Ectodermal cell (in vitro differentiated cells): Measurements from ENCODE around the gene DNAJB5.
"Not testable (repeated sequence)": the region's sequence is repeated elsewhere in the genome, so short reads cannot be mapped to it uniquely, and the experiment has no call there.

Experiments
- H3K27ac ChIP-seq: 2 replicates; pipeline ENCODE4 v1.7.0; 2013; ENCODE audit warnings: mild to moderate bottlenecking, low read depth, low read length; ENCODE audit not compliant: insufficient read depth, poor library complexity, severe bottlenecking
- H3K27me3 ChIP-seq: 2 replicates; pipeline ENCODE4 v1.7.0; 2013; ENCODE audit warnings: mild to moderate bottlenecking, low read length; ENCODE audit not compliant: insufficient read depth, control insufficient read depth, poor library complexity, severe bottlenecking
- H3K36me3 ChIP-seq: one replicate; pipeline ENCODE4 v1.7.0; 2013; ENCODE audit warnings: low read length; ENCODE audit not compliant: control insufficient read depth, insufficient read depth
- H3K4me1 ChIP-seq: one replicate; pipeline ENCODE4 v1.7.0; 2013; ENCODE audit warnings: low read length; ENCODE audit not compliant: control insufficient read depth, insufficient read depth
- H3K4me3 ChIP-seq: 2 replicates; pipeline ENCODE4 v1.7.0; 2013; ENCODE audit warnings: low read depth, low read length, control low read depth; ENCODE audit not compliant: insufficient read depth
- H3K9me3 ChIP-seq: 2 replicates; pipeline ENCODE4 v1.7.0; 2013; ENCODE audit warnings: mild to moderate bottlenecking, low read length, moderate library complexity; ENCODE audit not compliant: control insufficient read depth
- WGBS, 2 experiments: methylation state at CpG; one replicate each; pipeline ENCODE4 v1.1.7; 2013; ENCODE audit warnings: missing lambda C conversion rate in 2 of 2; 5-methylcytosine and 5-hydroxymethylcytosine counted together

DNAJB5 gene

GRCh38 chr9:34999576-34999975, 10.0 kb downstream of the DNAJB5 start:
- no peak overlapping the region for H3K4me3 ChIP-seq
- no peaks in the 10 kb centered on the region for H3K9me3 ChIP-seq
- H3K36me3 ChIP-seq = peaks cover 24% of the 10 kb centered on the region
- H3K4me1 ChIP-seq = peaks cover 7% of the 10 kb centered on the region
- no peaks in the 10 kb centered on the region for H3K27me3 ChIP-seq
- H3K27ac ChIP-seq = no peak overlapping the region
- 96% methylated on average over 2 of the region's 2 CpGs for WGBS, 2 experiments

- Histone ChIP-seq H3K36me3 (peaks cover 22% of the 10 kb centered on the region), H3K4me1 (no peaks in the 10 kb centered on the region), H3K27me3 (no peaks in the 10 kb centered on the region), H3K27ac (no peak overlapping the region), H3K9me3 (no peaks in the 10 kb centered on the region), H3K4me3 (no peak overlapping the region)
- 90 to 94% methylated on average over 6 of the region's 6 CpGs for WGBS, 2 experiments
Observed at GRCh38 chr9:35000535-35001284, 11.2 kb downstream of the DNAJB5 start.

GRCh38 chr9:35001285-35001677, 11.7 kb downstream of the DNAJB5 start:
- Histone ChIP-seq H3K27ac (no peak overlapping the region), H3K27me3 (no peaks in the 10 kb centered on the region), H3K36me3 (peaks cover 16% of the 10 kb centered on the region), H3K4me1 (no peaks in the 10 kb centered on the region), H3K4me3 (no peak overlapping the region), H3K9me3 (no peaks in the 10 kb centered on the region)
- WGBS, 2 experiments = 81 to 85% methylated on average over 2 of the region's 2 CpGs

GRCh38 chr9:35001803-35002502, 12.4 kb downstream of the DNAJB5 start:
- WGBS, 2 experiments = 94 to 96% methylated on average over 2 of the region's 2 CpGs
- no peaks in the 10 kb centered on the region for H3K27me3 ChIP-seq
- H3K36me3 ChIP-seq = peaks cover 9% of the 10 kb centered on the region
- H3K9me3 ChIP-seq = no peaks in the 10 kb centered on the region
- no peaks in the 10 kb centered on the region for H3K4me1 ChIP-seq
- no peak overlapping the region for H3K4me3 ChIP-seq
- no peak overlapping the region for H3K27ac ChIP-seq

GRCh38 chr9:35002623-35003022, 13.1 kb downstream of the DNAJB5 start:
- H3K9me3 ChIP-seq = no peaks in the 10 kb centered on the region
- H3K27ac ChIP-seq = no peak overlapping the region

GRCh38 chr9:35004299-35004698, 14.8 kb downstream of the DNAJB5 start:
- H3K4me3 ChIP-seq, H3K4me1 ChIP-seq, H3K27ac ChIP-seq, H3K9me3 ChIP-seq, H3K27me3 ChIP-seq, H3K36me3 ChIP-seq: not testable (repeated sequence)
- 88% methylated on average over 14 of the region's 14 CpGs for WGBS, 2 experiments

More at GRCh38 chr9:35002623-35003022, 13.1 kb downstream of the DNAJB5 start:
- H3K27me3 ChIP-seq = no peaks in the 10 kb centered on the region
- H3K36me3 ChIP-seq = peaks cover 5% of the 10 kb centered on the region
- H3K4me1 ChIP-seq = no peaks in the 10 kb centered on the region
- no peak overlapping the region for H3K4me3 ChIP-seq

GRCh38 chr9:35010351-35010958, 20.9 kb downstream of the DNAJB5 start:
- no peak overlapping the region for H3K27ac ChIP-seq
- no peaks in the 10 kb centered on the region for H3K9me3 ChIP-seq
- WGBS, 2 experiments = 92 to 95% methylated on average over 3 of the region's 3 CpGs
- H3K4me1 ChIP-seq = no peaks in the 10 kb centered on the region
- H3K36me3 ChIP-seq = peaks cover 3% of the 10 kb centered on the region
- H3K4me3 ChIP-seq = no peak overlapping the region
- no peaks in the 10 kb centered on the region for H3K27me3 ChIP-seq

GRCh38 chr9:35014517-35014916, 25.0 kb downstream of the DNAJB5 start:
- H3K27me3 ChIP-seq = no peaks in the 10 kb centered on the region
- no peak overlapping the region for H3K4me3 ChIP-seq
- H3K9me3 ChIP-seq = no peaks in the 10 kb centered on the region
- H3K36me3 ChIP-seq = peaks cover 3% of the 10 kb centered on the region
- 77% methylated on average over 2 of the region's 2 CpGs for WGBS, 2 experiments
- H3K27ac ChIP-seq = no peak overlapping the region
- H3K4me1 ChIP-seq = no peaks in the 10 kb centered on the region

GRCh38 chr9:35023443-35023842, 33.9 kb downstream of the DNAJB5 start:
- H3K36me3 ChIP-seq, H3K4me3 ChIP-seq: not testable (repeated sequence)

GRCh38 chr9:35026671-35027070, 37.1 kb downstream of the DNAJB5 start:
- WGBS, 2 experiments = 73 to 75% methylated on average over 3 of the region's 3 CpGs
- no peaks in the 10 kb centered on the region for H3K27me3 ChIP-seq
- H3K4me3 ChIP-seq = no peak overlapping the region
- no peak overlapping the region for H3K27ac ChIP-seq
- H3K36me3 ChIP-seq = no peaks in the 10 kb centered on the region
- H3K4me1 ChIP-seq = no peaks in the 10 kb centered on the region
- peaks cover 2% of the 10 kb centered on the region for H3K9me3 ChIP-seq

More at GRCh38 chr9:35023443-35023842, 33.9 kb downstream of the DNAJB5 start:
- H3K27me3 ChIP-seq, H3K27ac ChIP-seq, H3K9me3 ChIP-seq, H3K4me1 ChIP-seq: not testable (repeated sequence)
- WGBS, 2 experiments = 89 to 97% methylated on average over 5 of the region's 5 CpGs
